Adrenal gland (tissue), 5 donors: ENCODE data around the gene STX16.

Source experiments
- POLR2A ChIP-seq, 2 donors: fragments of 450-650 bp; IDR thresholded peaks; one replicate each; pipeline ENCODE4 v1.6.1; 2017; ENCODE audit warnings: antibody characterized with exemption in 2 of 2, mild to moderate bottlenecking in 2 of 2, moderate library complexity in 1 of 2
- TF ChIP-seq, protein P1 (sequence below), 6 experiments: fragments of 450-650 bp in 4 of 6; fragments of 200-600 bp in 2 of 6; sonication (generic) in 1 of 6; IDR thresholded peaks; 1 replicate in 5 of 6; 2 replicates in 1 of 6; pipeline versions ENCODE4 v1.5.1 to v1.8.0; 2016 to 2021; ENCODE audit warnings: antibody characterized with exemption in 6 of 6, mild to moderate bottlenecking in 2 of 6, moderate library complexity in 1 of 6
- donor health status: DM: no; HTN: no; CAD: no.

- TF ChIP-seq, protein P1, sequence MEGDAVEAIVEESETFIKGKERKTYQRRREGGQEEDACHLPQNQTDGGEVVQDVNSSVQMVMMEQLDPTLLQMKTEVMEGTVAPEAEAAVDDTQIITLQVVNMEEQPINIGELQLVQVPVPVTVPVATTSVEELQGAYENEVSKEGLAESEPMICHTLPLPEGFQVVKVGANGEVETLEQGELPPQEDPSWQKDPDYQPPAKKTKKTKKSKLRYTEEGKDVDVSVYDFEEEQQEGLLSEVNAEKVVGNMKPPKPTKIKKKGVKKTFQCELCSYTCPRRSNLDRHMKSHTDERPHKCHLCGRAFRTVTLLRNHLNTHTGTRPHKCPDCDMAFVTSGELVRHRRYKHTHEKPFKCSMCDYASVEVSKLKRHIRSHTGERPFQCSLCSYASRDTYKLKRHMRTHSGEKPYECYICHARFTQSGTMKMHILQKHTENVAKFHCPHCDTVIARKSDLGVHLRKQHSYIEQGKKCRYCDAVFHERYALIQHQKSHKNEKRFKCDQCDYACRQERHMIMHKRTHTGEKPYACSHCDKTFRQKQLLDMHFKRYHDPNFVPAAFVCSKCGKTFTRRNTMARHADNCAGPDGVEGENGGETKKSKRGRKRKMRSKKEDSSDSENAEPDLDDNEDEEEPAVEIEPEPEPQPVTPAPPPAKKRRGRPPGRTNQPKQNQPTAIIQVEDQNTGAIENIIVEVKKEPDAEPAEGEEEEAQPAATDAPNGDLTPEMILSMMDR (IDR thresholded peaks at IDR 0.05), result no peak
- no peak for TF ChIP-seq POLR2A (IDR thresholded peaks at IDR 0.05)
Measured at GRCh38 chr20:58654337-58654736, 3.3 kb downstream of the STX16 start.
